PC-3 (cell line): ENCODE results near the gene THRB.

ENCODE experiments used
- EZH2 ChIP-seq: fragments of 300-600 bp; sonication (generic); IDR thresholded peaks from one replicate; pipeline ENCODE4 v1.6.1; 2017; ENCODE audit warnings: antibody characterized with exemption, mild to moderate bottlenecking, low read length; ENCODE audit not compliant: unreplicated experiment
- TF ChIP-seq, protein P1 (sequence below): fragments of 300-600 bp; sonication (generic); conservative IDR thresholded peaks from 2 replicates; pipeline ENCODE4 v1.5.1; 2017; ENCODE audit warnings: antibody characterized with exemption, low read depth, mild to moderate bottlenecking, low read length

DNA sequence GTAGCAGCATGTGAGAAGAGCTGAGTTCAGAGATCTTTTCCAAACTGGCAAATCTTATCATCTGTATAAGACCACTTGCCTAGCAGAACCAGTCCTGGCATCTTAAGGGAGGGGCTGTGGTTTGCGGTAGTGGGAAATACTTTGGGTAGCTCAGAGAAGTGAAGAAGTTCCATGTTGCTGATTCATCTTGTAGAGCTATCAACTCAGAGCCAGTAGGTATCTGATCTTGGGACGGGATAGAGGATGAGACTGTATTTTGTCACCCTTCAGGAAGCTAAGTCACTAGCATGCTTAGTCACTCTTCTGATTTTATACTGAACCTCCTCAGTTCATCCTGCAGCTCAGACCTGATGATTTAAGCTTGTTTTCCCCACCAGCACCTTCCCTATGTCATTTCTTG, 338.2 kb downstream of the THRB start:
- TF ChIP-seq, protein P1, sequence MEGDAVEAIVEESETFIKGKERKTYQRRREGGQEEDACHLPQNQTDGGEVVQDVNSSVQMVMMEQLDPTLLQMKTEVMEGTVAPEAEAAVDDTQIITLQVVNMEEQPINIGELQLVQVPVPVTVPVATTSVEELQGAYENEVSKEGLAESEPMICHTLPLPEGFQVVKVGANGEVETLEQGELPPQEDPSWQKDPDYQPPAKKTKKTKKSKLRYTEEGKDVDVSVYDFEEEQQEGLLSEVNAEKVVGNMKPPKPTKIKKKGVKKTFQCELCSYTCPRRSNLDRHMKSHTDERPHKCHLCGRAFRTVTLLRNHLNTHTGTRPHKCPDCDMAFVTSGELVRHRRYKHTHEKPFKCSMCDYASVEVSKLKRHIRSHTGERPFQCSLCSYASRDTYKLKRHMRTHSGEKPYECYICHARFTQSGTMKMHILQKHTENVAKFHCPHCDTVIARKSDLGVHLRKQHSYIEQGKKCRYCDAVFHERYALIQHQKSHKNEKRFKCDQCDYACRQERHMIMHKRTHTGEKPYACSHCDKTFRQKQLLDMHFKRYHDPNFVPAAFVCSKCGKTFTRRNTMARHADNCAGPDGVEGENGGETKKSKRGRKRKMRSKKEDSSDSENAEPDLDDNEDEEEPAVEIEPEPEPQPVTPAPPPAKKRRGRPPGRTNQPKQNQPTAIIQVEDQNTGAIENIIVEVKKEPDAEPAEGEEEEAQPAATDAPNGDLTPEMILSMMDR, result no peak
- no peak for TF ChIP-seq EZH2
